ENCODE data around the gene KIF17. TPM values are rescaled to one million over a fixed set of nuclear protein-coding genes. Genes with fewer than 3 reads are reported as not detected.

Gene KIF17
- total and polyA plus RNA-seq, 8 donors, result 0.20 to 1.1 (median 0.69) TPM

- H3K9me3 ChIP-seq, result no peaks in the 10 kb centered on the region
- ATAC-seq (no peak), FAIRE-seq (no peak), DNase-seq (no peak)
- intact Hi-C loops (cut with DNase I), result no loop called here
- peaks cover 0 to 54% (median 3%) of the 10 kb centered on the region in 3 donors for H3K36me3 ChIP-seq
- H3K27ac ChIP-seq, result no peak overlapping the region
- no peaks in the 10 kb centered on the region for H3K27me3 ChIP-seq
- WGBS, 2 donors, result 81 to 85% methylated on average over 13 to 14 of the region's 14 CpGs
- TF ChIP-seq CTCF (IDR thresholded peaks at IDR 0.05), result no peak
- no peak overlapping the region for H3K4me3 ChIP-seq
- H3K4me1 ChIP-seq, result no peaks in the 10 kb centered on the region
Measured at GRCh38 chr1:20645414-20645813, 72.4 kb downstream of the KIF17 start.

GRCh38 chr1:20644416-20644815 lies 73.4 kb downstream of the KIF17 start:
- intact Hi-C loops (cut with DNase I), result no loop called here
- H3K27me3 ChIP-seq, result no peaks in the 10 kb centered on the region
- H3K9me3 ChIP-seq, result no peaks in the 10 kb centered on the region
- H3K4me1 ChIP-seq, result no peaks in the 10 kb centered on the region
- ATAC-seq, result no peak
- no peak for FAIRE-seq
- DNase-seq, result no peak
- WGBS, 2 donors, result 92 to 93% methylated on average over 13 of the region's 13 CpGs
- TF ChIP-seq CTCF (IDR thresholded peaks at IDR 0.05), result no peak
- H3K27ac ChIP-seq, result no peak overlapping the region
- H3K4me3 ChIP-seq, result no peak overlapping the region
- H3K36me3 ChIP-seq, result peaks cover 0 to 50% (median 0%) of the 10 kb centered on the region in 3 donors

DNA sequence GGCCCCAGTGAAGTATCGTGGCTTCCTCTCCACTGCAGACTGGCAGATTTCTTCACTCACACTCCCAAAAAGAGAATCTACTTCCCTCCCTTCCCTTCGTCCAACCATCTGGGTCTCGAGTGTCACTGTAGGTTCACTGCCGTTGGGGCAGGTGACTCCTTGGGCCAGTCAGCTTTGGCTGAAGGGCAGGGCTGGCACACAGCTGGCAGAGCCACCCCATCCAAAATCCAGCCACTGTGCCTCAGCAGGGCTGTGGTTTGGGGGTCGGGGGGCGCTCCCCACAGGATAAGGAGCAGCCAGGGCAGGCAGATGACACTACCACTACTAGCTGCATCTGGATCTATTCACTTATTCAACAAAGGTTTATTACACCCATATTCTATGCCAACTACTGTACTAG lies 74.7 kb downstream of the KIF17 start:
- no peak for ATAC-seq
- H3K4me3 ChIP-seq, result no peak overlapping the region
- intact Hi-C loops (cut with DNase I), result no loop called here
- 71 to 81% methylated on average over 6 of the region's 6 CpGs for WGBS, 2 donors
- peaks cover 0 to 49% (median 6%) of the 10 kb centered on the region in 3 donors for H3K36me3 ChIP-seq
- H3K27ac ChIP-seq, result no peak overlapping the region
- H3K4me1 ChIP-seq, result no peaks in the 10 kb centered on the region
- no peak for DNase-seq
- no peak for FAIRE-seq
- no peak for TF ChIP-seq CTCF (IDR thresholded peaks at IDR 0.05)
- no peaks in the 10 kb centered on the region for H3K27me3 ChIP-seq
- H3K9me3 ChIP-seq, result no peaks in the 10 kb centered on the region

GRCh38 chr1:20641975-20642374 lies 75.8 kb downstream of the KIF17 start:
- no peak for DNase-seq
- Histone ChIP-seq H3K36me3 (peaks cover 0 to 56% (median 10%) of the 10 kb centered on the region in 3 donors), H3K27me3 (no peaks in the 10 kb centered on the region), H3K27ac (no peak overlapping the region), H3K9me3 (no peaks in the 10 kb centered on the region), H3K4me1 (no peaks in the 10 kb centered on the region), H3K4me3 (no peak overlapping the region)
- WGBS, 2 donors, result 83 to 86% methylated on average over 10 of the region's 10 CpGs
- no peak for ATAC-seq
- intact Hi-C loops (cut with DNase I), result no loop called here
- FAIRE-seq, result no peak
- no peak for TF ChIP-seq CTCF (IDR thresholded peaks at IDR 0.05)

GRCh38 chr1:20640183-20640597 lies 77.6 kb downstream of the KIF17 start:
- DNase-seq (peak in 1 of 6 donors; percentile 51), FAIRE-seq (no peak), ATAC-seq (peak; percentile 49 to 84 (median 70))
- H3K36me3 ChIP-seq, result peaks cover 0 to 48% (median 10%) of the 10 kb centered on the region in 3 donors
- no peaks in the 10 kb centered on the region for H3K9me3 ChIP-seq
- WGBS, 2 donors, result 33 to 41% methylated on average over 6 of the region's 6 CpGs
- TF ChIP-seq CTCF (IDR thresholded peaks at IDR 0.05), result peak; percentile 47 to 75 (median 65)
- H3K27ac ChIP-seq, result no peak overlapping the region
- H3K4me3 ChIP-seq, result no peak overlapping the region
- no peaks in the 10 kb centered on the region for H3K27me3 ChIP-seq
- intact Hi-C loops (cut with DNase I), result no loop called here
- no peaks in the 10 kb centered on the region for H3K4me1 ChIP-seq
